EL (cell line): ENCODE measurements around the gene MVP.

Experiments
- DNase-seq: peaks from one replicate; pipeline ENCODE4 v3.0.0-alpha.2; 2016

Gene MVP

GRCh38 chr16:29804455-29805231 is 15.6 kb upstream of the MVP start:
- peak; percentile 60 for DNase-seq

- peak; percentile 97 for DNase-seq
Observed at GRCh38 chr16:29805232-29806098, 14.8 kb upstream of the MVP start.

GRCh38 chr16:29806099-29806579 is 14.1 kb upstream of the MVP start, which contains the start of gene MAZ:
TSS of gene MAZ (plus strand) at chr16:29806529. CDS start at chr16:29806702, 173 bp downstream.
- no peak for DNase-seq

- DNase-seq = peak; percentile 57
Observed at GRCh38 chr16:29806641-29807425, 13.4 kb upstream of the MVP start.

GRCh38 chr16:29807426-29808218 is 12.6 kb upstream of the MVP start:
- peak; percentile 95 for DNase-seq

- no peak for DNase-seq
Observed at GRCh38 chr16:29808219-29808900, 11.9 kb upstream of the MVP start.

- DNase-seq = no peak
Observed at GRCh38 chr16:29809031-29809747, 11.1 kb upstream of the MVP start.

- DNase-seq = no peak
Observed at GRCh38 chr16:29809850-29810698, 10.2 kb upstream of the MVP start.

- no peak for DNase-seq
Observed at GRCh38 chr16:29810699-29811169, 9.5 kb upstream of the MVP start.

GRCh38 chr16:29811170-29811895 is 8.9 kb upstream of the MVP start:
- DNase-seq = peak; percentile 99

- peak; percentile 55 for DNase-seq
Observed at GRCh38 chr16:29811896-29812665, 8.2 kb upstream of the MVP start, which contains the start of gene PRRT2. TSS of gene PRRT2 (plus strand) at chr16:29812193. CDS start at chr16:29813055, 862 bp downstream.

- no peak for DNase-seq
Observed at GRCh38 chr16:29812754-29813643, 7.3 kb upstream of the MVP start.

GRCh38 chr16:29813644-29814562 is 6.4 kb upstream of the MVP start:
- no peak for DNase-seq

GRCh38 chr16:29814592-29814991 is 5.7 kb upstream of the MVP start:
- no peak for DNase-seq

GRCh38 chr16:29815032-29815721 is 5.1 kb upstream of the MVP start:
- DNase-seq = peak; percentile 45
